ACHN (cell line): ENCODE results near the gene SLC2A8.

Source experiments
- DNase-seq: peaks from one replicate; pipeline ENCODE4 v3.0.0-alpha.2; 2015
- in situ Hi-C: cut with HindIII; loops from 2 replicates; pipeline ENCODE4 v1.10.0; 2017; ENCODE audit warnings: low sequenced_read_pairs, low pct_ligation_motif_present, low pct_unique_long_range_greater_than_20kb

Gene SLC2A8

DNA sequence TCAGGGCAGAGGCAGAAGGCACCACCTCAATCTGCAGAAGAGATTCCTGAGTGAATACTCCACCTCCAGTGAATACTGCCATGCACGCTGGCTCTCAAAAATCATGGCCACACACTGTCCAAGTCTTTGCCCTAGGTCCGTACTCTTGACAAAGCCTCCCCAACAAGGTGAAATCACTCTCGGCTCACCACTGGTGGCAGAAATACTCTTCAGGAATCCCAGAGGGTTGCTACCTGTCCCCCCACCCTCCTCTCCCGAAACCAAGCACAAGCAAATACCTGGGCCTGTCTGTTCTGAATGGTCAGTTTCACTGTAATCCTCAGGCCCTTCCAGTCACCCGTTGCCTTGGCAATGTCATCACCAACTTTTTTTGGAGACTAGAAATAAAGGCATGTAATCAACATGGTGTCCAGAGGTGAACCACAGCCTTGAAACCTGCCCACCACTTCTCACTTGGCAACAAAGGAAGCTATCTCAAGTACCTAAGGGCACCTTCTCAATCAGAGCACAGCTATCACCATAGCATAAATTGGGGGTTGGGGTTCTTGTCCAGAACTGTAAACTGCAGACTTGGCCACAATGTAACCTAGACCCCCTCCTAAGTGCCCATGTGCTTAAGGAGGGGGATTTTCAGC, 52.5 kb downstream of the SLC2A8 start:
- in situ Hi-C loops = no loop called here
- peak; percentile 5 for DNase-seq

DNA sequence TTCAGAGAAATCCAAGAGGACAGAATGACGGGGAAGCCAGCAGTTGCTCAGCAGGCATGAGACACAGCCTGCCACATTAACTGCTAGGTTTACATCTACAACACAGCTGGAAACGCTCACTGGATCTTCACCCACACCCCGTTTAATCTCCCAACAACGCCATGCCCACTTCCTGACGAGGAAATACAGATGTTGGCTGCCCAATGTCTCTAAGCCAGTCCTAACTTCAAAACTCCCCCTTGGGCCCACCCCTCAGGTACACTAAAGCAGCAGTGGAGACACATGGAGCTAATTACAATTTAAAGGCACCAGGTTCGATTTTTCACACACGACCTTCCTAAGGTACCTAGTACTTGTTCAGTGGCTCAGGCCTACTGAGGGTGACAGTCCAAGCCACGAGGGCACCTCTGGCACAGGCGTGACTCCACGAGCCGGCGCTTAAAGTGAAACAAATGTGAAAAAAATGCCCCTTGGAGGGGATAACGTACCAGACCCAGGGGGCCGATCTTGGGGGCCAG, 53.3 kb downstream of the SLC2A8 start:
- in situ Hi-C loops = no loop called here
- DNase-seq = peak; percentile 5

DNA sequence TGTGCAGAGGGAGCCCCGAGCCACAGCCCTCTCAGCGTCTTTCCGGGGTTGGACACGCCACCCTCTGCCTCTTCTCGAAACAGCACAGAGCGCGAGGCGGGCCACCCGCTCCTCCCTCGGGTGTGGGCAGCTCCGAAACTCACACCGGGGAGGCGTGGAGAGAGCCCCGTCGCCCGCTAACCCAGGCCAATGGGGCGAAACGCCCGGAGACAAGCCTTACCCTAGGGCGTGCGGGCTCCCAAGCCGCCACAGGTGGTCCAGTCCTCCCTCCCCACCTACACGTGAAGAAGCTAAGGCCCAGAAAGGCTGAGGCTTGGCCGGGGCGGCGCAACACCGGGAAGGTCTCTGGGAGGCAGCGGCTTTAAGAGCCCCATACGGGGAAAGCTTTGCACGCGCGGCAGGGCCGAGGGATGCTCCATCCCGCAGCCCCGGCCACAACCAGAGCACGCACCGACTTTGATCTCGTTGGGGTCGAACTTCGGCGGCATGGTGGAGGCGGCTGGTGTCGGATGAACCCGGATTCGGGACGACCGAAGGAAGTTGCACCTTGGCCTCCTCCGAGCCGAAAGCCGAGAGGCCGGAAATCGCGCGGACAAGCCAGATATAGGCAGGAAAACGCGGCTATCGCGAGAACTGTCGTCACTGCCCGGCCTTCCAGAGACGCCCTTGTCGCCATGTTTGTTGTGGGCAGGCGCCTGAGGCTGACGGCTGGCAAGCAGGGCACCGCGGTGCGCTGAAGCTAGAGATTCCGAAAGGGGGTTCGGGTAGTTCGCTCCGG, 54.0 kb downstream of the SLC2A8 start, which contains the start of the genes LRSAM1 and RPL12:
LRSAM1 (plus strand) TSS at position 681 of the 778 bp plus-strand sequence. CDS start 3,018 bp downstream, outside the sequence.
RPL12 (minus strand) TSS at position 577 of the 778 bp plus-strand sequence; CDS start at position 488, 89 bp downstream.
- peak; percentile 93 for DNase-seq
- in situ Hi-C loops = no loop called here

DNA sequence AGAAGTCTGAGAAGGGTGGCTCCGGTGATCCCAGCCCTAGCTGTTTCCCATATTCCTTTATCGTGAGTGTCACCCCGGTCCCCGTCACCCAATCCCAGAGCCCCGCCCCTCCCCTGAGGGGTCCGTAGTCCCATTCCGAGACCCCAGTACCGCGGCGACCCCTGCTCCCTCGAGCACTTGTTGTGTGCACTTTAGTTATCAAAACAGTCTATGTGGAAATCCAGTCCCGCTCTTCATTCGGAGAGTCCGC, 54.6 kb downstream of the SLC2A8 start:
- no peak for DNase-seq
- in situ Hi-C loops = no loop called here

DNA sequence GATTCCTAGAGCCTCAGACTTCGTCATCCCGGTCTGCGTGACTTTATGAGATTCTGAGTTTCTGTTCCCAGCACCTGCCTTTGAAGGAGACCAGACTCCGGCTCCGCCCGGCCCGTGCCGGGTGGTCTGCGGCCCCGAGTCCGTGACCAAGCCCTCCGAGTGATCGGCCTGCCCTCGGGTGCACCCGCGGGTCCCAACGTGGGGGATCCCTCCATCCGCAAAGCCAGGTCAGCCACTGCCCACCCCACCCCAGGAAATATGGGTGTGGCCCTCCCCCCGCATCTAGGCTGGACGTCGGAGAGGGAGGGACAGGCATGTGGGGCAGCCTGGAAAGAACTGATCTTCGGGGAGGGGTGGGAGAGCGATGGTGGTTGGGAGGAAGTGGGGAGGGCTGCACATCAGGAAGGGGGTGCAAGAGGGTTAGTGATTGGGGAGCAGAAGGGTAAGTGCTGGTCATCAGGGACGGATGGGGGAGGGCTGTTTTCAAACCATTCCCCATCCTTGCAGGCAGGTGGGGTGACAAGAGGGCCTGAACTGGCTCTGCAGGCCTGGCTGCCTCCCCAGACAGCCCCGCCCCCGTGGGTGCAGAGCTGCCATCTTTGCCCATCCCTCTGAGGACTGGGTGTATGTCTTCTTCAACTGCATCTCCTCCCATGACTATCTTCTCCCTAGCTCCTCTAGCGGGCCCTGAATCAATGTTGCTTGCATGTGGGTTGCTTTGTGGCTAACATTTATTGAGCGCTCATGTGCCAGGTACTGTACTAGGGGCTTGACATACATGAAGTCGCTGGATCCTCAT, 55.1 kb downstream of the SLC2A8 start:
- in situ Hi-C loops = no loop called here
- peak; percentile 72 for DNase-seq

DNA sequence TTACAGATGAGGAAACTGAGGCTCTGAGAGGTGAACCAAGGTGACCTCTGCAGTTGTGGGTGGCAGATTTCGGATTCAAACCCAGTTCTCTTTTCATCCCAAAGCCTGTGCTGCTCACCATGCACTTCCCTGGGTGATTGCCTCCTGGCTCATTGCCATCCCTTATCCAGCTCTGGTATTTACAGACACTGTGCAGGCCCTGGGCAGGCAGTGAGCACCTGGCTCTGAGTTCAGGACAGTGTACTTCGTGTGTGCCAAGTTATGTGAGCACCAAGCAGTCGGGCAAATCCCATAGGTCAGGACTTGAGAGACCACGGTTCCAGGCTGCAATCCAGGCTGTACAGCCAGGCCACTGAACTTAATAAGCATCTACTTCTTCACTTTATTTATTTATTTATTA, 55.7 kb downstream of the SLC2A8 start:
- in situ Hi-C loops = no loop called here
- peak; percentile 33 for DNase-seq

DNA sequence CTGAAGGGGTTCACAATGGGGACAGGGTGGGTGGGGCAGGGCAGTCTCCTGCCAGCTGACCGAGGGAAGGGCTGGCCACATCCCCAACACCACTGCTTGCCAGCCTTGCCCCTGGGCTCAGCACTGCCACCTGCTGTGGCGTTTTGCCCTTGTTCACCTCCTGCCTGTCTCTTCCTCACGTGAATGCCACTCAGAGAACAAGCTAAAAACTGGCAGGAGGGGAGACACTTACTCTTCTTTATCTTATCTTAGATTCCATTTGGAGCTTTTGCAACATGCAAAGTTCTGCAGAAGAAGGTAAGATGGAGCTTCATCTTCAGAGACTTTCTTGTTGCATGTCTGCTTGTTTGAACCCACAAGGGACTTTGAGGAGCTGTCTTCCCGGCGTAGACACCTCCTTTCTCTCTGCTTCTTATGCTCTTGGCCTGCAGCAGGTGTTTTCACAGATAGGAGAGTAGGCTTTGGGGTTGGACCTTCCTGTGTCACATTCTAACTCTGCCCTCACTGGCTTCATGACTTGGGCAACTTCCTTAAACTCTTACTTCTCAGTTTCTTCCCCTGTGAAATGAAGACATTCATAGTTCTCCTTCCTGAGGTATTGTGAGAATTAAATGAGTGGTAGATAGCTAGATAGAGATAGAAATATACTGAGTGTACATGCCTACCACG, 58.5 kb downstream of the SLC2A8 start:
- peak; percentile 35 for DNase-seq
- in situ Hi-C loops = no loop called here

DNA sequence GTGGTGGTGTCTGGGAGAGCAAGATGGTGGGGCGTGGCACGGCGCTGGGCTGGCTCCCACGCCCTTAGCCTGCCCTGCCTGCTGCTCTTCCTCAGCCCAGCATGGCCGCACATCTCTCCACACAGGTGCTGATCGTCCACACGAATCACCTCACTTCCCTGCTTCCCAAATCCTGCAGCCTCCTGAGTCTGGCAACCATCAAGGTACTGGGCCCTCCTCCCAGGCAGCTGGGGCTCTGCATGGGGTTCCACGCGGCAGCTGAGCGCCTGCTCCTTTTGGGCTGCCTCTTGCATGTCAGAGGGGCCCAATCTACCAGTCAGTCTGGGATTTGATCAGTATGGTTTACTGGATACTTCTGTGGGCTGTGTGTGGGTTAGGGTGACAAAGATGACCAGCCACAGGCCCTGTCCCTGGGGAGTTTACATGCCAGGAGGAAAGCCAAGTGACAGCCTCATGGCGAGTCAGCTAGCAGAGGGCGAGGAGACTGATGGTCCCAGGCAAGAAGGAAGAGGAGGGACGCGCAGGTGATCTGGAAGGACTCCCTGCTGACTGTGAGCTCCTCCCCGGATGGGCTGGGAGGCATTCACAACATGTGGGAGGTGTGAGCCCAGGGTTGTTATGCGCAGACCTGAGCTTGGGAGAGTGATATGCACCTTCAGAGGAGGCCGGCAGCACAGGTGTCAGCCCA, 60.4 kb downstream of the SLC2A8 start:
- no peak for DNase-seq
- in situ Hi-C loops = no loop called here
